ENCODE measurements around the gene RFFL.
A peak's percentile ranks its signal among the peaks of the same experiment; 100 is the strongest.
"Not testable (repeated sequence)": the region's sequence is repeated elsewhere in the genome, so short reads cannot be mapped to it uniquely, and the experiment has no call there.

RFFL gene

GRCh38 chr17:35063514-35064223 lies at the start of gene RFFL:
Gene RFFL, minus strand, starts transcription at chr17:35063707. Its CDS starts 37,154 bp downstream, at chr17:35026553.
- DNase-seq, result peak; percentile 85

- DNase-seq, result not testable (repeated sequence)
Measured at GRCh38 chr17:35110791-35111190, 47.3 kb upstream of the RFFL start.

GRCh38 chr17:35104844-35105450 lies 41.4 kb upstream of the RFFL start:
- DNase-seq, result no peak

GRCh38 chr17:35103271-35103670 lies 39.8 kb upstream of the RFFL start:
- DNase-seq, result no peak

- DNase-seq, result no peak
Measured at GRCh38 chr17:35101725-35102124, 38.2 kb upstream of the RFFL start.

- no peak for DNase-seq
Measured at GRCh38 chr17:35101036-35101435, 37.5 kb upstream of the RFFL start.

- no peak for DNase-seq
Measured at GRCh38 chr17:35099908-35100307, 36.4 kb upstream of the RFFL start.

GRCh38 chr17:35097776-35098175 lies 34.3 kb upstream of the RFFL start:
- no peak for DNase-seq

- no peak for DNase-seq
Measured at GRCh38 chr17:35095741-35096140, 32.2 kb upstream of the RFFL start.

GRCh38 chr17:35094902-35095301 lies 31.4 kb upstream of the RFFL start:
- no peak for DNase-seq

GRCh38 chr17:35090707-35091106 lies 27.2 kb upstream of the RFFL start:
- DNase-seq, result not testable (repeated sequence)

- DNase-seq, result no peak
Measured at GRCh38 chr17:35089586-35090296, 26.2 kb upstream of the RFFL start.

- peak; percentile 62 for DNase-seq
Measured at GRCh38 chr17:35088881-35089585, 25.5 kb upstream of the RFFL start.

GRCh38 chr17:35088356-35088880 lies 24.9 kb upstream of the RFFL start:
- peak; percentile 59 for DNase-seq

- peak; percentile 54 for DNase-seq
Measured at GRCh38 chr17:35087731-35088355, 24.3 kb upstream of the RFFL start.

- no peak for DNase-seq
Measured at GRCh38 chr17:35086931-35087573, 23.5 kb upstream of the RFFL start.

GRCh38 chr17:35086164-35086563 lies 22.7 kb upstream of the RFFL start:
- no peak for DNase-seq

- no peak for DNase-seq
Measured at GRCh38 chr17:35084987-35085386, 21.5 kb upstream of the RFFL start.

GRCh38 chr17:35083071-35083470 lies 19.6 kb upstream of the RFFL start:
- no peak for DNase-seq

GRCh38 chr17:35082073-35082657 lies 18.7 kb upstream of the RFFL start:
- DNase-seq, result no peak

GRCh38 chr17:35081638-35082037 lies 18.1 kb upstream of the RFFL start:
- no peak for DNase-seq

GRCh38 chr17:35080536-35080935 lies 17.0 kb upstream of the RFFL start:
- DNase-seq, result no peak
